ENCODE data around the gene ZMIZ2.
"Not testable (repeated sequence)": the region's sequence is repeated elsewhere in the genome, so short reads cannot be mapped to it uniquely, and the experiment has no call there.

Gene ZMIZ2

GRCh38 chr7:44748045-44748947, at the start of gene ZMIZ2:
TSS of gene ZMIZ2 (plus strand) at chr7:44748847. CDS start at chr7:44756250, 7,403 bp downstream.
- DNase-seq = peak; percentile 95

GRCh38 chr7:44699598-44699997, 49.0 kb upstream of the ZMIZ2 start:
- DNase-seq = not testable (repeated sequence)

- DNase-seq = no peak
Observed at GRCh38 chr7:44700322-44700721, 48.3 kb upstream of the ZMIZ2 start.

GRCh38 chr7:44703391-44703790, 45.3 kb upstream of the ZMIZ2 start:
- not testable (repeated sequence) for DNase-seq

GRCh38 chr7:44703921-44704320, 44.7 kb upstream of the ZMIZ2 start:
- no peak for DNase-seq

- no peak for DNase-seq
Observed at GRCh38 chr7:44705434-44705833, 43.2 kb upstream of the ZMIZ2 start.

GRCh38 chr7:44706788-44707557, 41.7 kb upstream of the ZMIZ2 start:
- DNase-seq = no peak

- no peak for DNase-seq
Observed at GRCh38 chr7:44707558-44708230, 41.0 kb upstream of the ZMIZ2 start.

GRCh38 chr7:44709011-44709915, 39.4 kb upstream of the ZMIZ2 start:
- no peak for DNase-seq

- no peak for DNase-seq
Observed at GRCh38 chr7:44709945-44710596, 38.6 kb upstream of the ZMIZ2 start.

GRCh38 chr7:44711528-44711927, 37.1 kb upstream of the ZMIZ2 start:
- DNase-seq = no peak

- DNase-seq = no peak
Observed at GRCh38 chr7:44712012-44712411, 36.6 kb upstream of the ZMIZ2 start.

- DNase-seq = no peak
Observed at GRCh38 chr7:44713141-44713540, 35.5 kb upstream of the ZMIZ2 start.

GRCh38 chr7:44713680-44714335, 34.8 kb upstream of the ZMIZ2 start:
- no peak for DNase-seq

- no peak for DNase-seq
Observed at GRCh38 chr7:44716205-44716604, 32.4 kb upstream of the ZMIZ2 start.

- no peak for DNase-seq
Observed at GRCh38 chr7:44720301-44720700, 28.3 kb upstream of the ZMIZ2 start.

- DNase-seq = no peak
Observed at GRCh38 chr7:44724276-44724675, 24.4 kb upstream of the ZMIZ2 start.

- not testable (repeated sequence) for DNase-seq
Observed at GRCh38 chr7:44726250-44726649, 22.4 kb upstream of the ZMIZ2 start.

GRCh38 chr7:44727158-44727936, 21.3 kb upstream of the ZMIZ2 start:
- no peak for DNase-seq

GRCh38 chr7:44727937-44728262, 20.7 kb upstream of the ZMIZ2 start:
- no peak for DNase-seq
